BJ (cell line): ENCODE measurements around the gene PLXNA2. TPM values are rescaled to one million over a fixed set of nuclear protein-coding genes. Genes with fewer than 3 reads are reported as not detected.
A peak's percentile ranks its signal among the peaks of the same experiment; 100 is the strongest.

Experiments used
- CTCF ChIA-PET: fragments of 350-600 bp; formaldehyde crosslinking; extraction: SDS; loops from one replicate; lab custom pipeline; 2021; ENCODE audit warnings: antibody characterized with exemption, inconsistent platforms; lab: Yijun Ruan, JAX
- POLR2A ChIA-PET: fragments of 300-600 bp; sonication (Branson Sonifier 250); formaldehyde crosslinking; extraction: SDS; loops from one replicate; lab custom pipeline; 2021; ENCODE audit warnings: antibody characterized with exemption; lab: Charles Lee
- DNase-seq: peaks from one replicate; pipeline ENCODE4 v3.0.0-alpha.2; 2011; ENCODE audit warnings: low read depth
- H3K27me3 ChIP-seq: 2 replicates; pipeline ENCODE4 v1.6.0; 2011; ENCODE audit warnings: low read length; ENCODE audit not compliant: control insufficient read depth, insufficient read depth
- H3K36me3 ChIP-seq: 2 replicates; pipeline ENCODE4 v1.5.1; 2011; ENCODE audit warnings: low read length; ENCODE audit not compliant: control insufficient read depth, insufficient read depth
- H3K4me3 ChIP-seq: 2 replicates; pipeline ENCODE4 v1.5.1; 2011; ENCODE audit warnings: low read depth, mild to moderate bottlenecking, control low read depth, low read length
- CTCF ChIP-seq: IDR thresholded peaks from 2 replicates; pipeline ENCODE4 v1.5.1; 2011; ENCODE audit warnings: low read depth, mild to moderate bottlenecking, control low read depth, inconsistent platforms, low read length, moderate library complexity; ENCODE audit not compliant: insufficient read depth
- polyA plus RNA-seq: library from polyadenylated mRNA; depleted of rRNA; stranded (reverse); fragments of >200 nt; gene quantifications from 2 replicates; pipeline ENCODE4 v1.2.3, GENCODE V29; 2011

The PLXNA2 gene
- polyA plus RNA-seq, 1 experiment: 2.7 TPM

GRCh38 chr1:208038303-208038702, 205.9 kb downstream of the PLXNA2 start:
- Histone ChIP-seq H3K36me3 (peaks cover 11% of the 10 kb centered on the region), H3K4me3 (no peak overlapping the region), H3K27me3 (no peaks in the 10 kb centered on the region)
- no peak for TF ChIP-seq CTCF
- POLR2A ChIA-PET: no interaction called here
- no peak for DNase-seq
- CTCF ChIA-PET: interaction anchor here (1.2 kb wide), 1 partner anchor 40 kb away, joined by 3 read pairs; no protein-coding TSS in a partner anchor

- H3K36me3 ChIP-seq: peaks cover 11% of the 10 kb centered on the region
- DNase-seq: no peak
- H3K27me3 ChIP-seq: no peaks in the 10 kb centered on the region
- H3K4me3 ChIP-seq: no peak overlapping the region
- TF ChIP-seq CTCF: no peak
- ChIA-PET CTCF (interaction anchor here (1.0 to 1.2 kb wide), 2 partner anchors 41 to 208 kb away, joined by 3 read pairs; no protein-coding TSS in a partner anchor), POLR2A (no interaction called here)
Observed at GRCh38 chr1:208036918-208037766, 207.0 kb downstream of the PLXNA2 start.

GRCh38 chr1:208036106-208036808, 207.9 kb downstream of the PLXNA2 start:
- 0 out of 2 replicates have a peak, but pooled peaks have one; percentile 17 for TF ChIP-seq CTCF
- H3K27me3 ChIP-seq: no peaks in the 10 kb centered on the region
- peaks cover 5% of the 10 kb centered on the region for H3K36me3 ChIP-seq
- no peak overlapping the region for H3K4me3 ChIP-seq
- no peak for DNase-seq
- ChIA-PET POLR2A (no interaction called here), CTCF (interaction anchor here (0.9 to 1.8 kb wide), 4 partner anchors 14 to 207 kb away, joined by 3 to 10 read pairs (median 5); no protein-coding TSS in a partner anchor)

GRCh38 chr1:208034135-208034534, 210.0 kb downstream of the PLXNA2 start:
- TF ChIP-seq CTCF: no peak
- Histone ChIP-seq H3K36me3 (peaks cover 3% of the 10 kb centered on the region; the same call in 1 of the 2 replicates), H3K4me3 (no peak overlapping the region), H3K27me3 (no peaks in the 10 kb centered on the region)
- DNase-seq: no peak
- POLR2A ChIA-PET: no interaction called here
- CTCF ChIA-PET: interaction anchor here (0.6 to 1.1 kb wide), 2 partner anchors 7 to 211 kb away, joined by 3 to 6 read pairs; partner anchors contain the start of gene PLXNA2

- no peak for DNase-seq
- no peak for TF ChIP-seq CTCF
- Histone ChIP-seq H3K36me3 (no peaks in the 10 kb centered on the region), H3K4me3 (no peak overlapping the region), H3K27me3 (no peaks in the 10 kb centered on the region)
- CTCF ChIA-PET: no interaction called here
- POLR2A ChIA-PET: no interaction called here
Observed at GRCh38 chr1:208033236-208033635, 210.9 kb downstream of the PLXNA2 start.
